Pons (tissue), 1 donor: ENCODE results near the gene UBTD1.
"Not testable (repeated sequence)": the region's sequence is repeated elsewhere in the genome, so short reads cannot be mapped to it uniquely, and the experiment has no call there.

ENCODE experiments used
- DNase-seq: peaks from one replicate; pipeline ENCODE4 v3.0.0-alpha.2; 2016; ENCODE audit warnings: low spot score

Gene UBTD1

GRCh38 chr10:97563337-97563736 lies 64.6 kb downstream of the UBTD1 start:
- DNase-seq = no peak

DNA sequence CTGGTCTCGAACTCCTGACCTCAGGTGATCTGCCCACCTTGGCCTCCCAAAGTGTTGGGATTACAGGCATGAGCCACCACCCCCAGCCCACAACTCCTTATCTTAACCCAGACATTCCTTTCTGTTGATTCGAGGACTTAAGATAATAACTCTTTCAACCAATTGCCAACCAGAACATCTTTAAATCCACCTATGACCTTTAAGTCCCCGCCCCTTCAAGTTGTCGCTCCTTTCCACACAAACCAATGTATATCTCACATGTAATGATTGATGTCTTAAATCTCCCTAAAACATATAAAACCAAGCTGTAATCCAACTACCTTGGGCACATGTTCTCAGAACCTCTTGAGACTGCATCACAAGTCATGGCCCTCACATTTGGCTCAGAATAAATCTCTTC lies 66.1 kb downstream of the UBTD1 start:
- no peak for DNase-seq

- no peak for DNase-seq
These were observed 67.7 kb downstream of the UBTD1 start for GRCh38 chr10:97566336-97566996.

- DNase-seq = no peak
These were observed 69.2 kb downstream of the UBTD1 start for GRCh38 chr10:97567891-97568290.

DNA sequence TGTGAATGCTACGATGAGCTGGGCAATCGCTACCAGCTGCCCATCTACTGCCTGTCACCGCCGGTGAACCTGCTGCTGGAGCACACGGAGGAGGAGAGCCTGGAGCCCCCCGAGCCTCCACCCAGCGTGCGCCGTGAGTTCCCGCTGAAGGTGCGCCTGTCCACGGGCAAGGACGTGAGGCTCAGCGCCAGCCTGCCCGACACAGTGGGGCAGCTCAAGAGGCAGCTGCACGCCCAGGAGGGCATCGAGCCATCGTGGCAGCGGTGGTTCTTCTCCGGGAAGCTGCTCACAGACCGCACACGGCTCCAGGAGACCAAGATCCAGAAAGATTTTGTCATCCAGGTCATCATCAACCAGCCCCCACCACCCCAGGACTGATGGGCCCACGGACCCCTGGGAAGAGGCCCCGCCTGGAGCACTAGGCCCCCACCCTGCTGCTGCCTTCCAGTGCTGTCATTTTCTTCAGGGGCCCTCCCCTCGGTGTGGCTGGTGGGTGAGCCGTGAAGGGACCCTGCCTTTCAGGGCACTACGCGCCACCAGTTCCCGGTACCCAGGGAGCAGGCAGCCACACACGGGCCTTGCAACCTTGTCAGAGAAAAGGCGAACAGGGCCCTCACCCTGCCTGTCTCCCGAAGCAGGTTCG lies 71.5 kb downstream of the UBTD1 start:
- no peak for DNase-seq

DNA sequence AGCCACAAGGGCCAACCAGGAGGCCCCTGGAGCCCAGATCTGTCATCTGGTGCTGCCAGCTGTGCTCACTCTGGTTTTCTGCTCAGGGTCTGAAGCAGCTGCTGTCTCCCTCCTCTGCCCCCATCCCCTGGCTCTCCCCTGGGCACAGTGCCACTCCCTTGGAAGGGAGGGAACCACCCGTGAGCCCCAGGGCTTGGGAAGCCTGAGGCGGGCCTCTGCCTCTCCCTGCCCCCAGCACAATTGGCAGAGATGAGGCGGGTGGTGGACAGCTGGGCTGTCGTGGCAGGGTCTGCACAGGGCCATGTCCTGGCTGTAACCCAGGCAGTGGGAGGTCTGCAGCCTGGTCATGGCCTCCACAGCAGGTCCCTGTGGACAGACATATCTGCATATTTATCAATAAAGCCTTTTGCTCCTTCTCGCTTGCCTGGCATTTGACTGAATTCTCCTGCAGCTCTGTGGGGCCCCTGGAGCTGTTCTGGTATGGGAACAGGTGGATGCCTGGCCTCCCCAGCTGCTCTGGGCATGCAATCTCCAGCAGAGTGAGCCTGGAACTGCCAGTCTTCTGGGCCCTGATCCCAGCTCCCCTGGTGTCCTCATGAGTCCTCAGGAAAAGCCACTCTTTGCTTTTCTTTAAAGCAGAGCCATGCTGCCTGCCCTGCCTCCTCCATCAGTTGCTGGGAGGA lies 72.2 kb downstream of the UBTD1 start:
- DNase-seq = no peak

- no peak for DNase-seq
These were observed 72.9 kb downstream of the UBTD1 start for GRCh38 chr10:97571622-97572021.

GRCh38 chr10:97572214-97572989 lies 73.7 kb downstream of the UBTD1 start, which contains the start of gene ANKRD2:
Gene ANKRD2, plus strand, starts transcription at chr10:97572779. Its CDS starts 10 bp downstream, at chr10:97572789.
- peak; percentile 88 for DNase-seq

DNA sequence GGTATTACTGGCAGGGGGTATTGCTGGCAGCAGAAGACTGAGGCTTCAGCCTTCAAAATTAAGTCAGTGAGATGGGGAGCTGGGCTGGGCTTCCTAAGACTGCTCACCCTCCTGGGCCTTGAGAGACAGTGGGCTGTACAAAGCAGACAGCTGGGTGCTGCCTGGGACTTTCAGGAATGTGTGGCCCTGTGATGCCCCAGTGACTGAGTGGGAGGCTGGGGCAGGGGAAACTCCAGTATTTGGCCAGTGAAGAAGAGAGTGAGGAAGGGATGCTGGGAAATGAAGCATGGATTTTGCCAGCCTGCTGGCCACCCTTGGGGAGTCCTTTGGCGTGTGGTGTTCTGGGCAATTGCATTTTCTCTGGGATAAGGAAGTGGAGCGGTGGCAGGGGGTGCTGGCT lies 74.3 kb downstream of the UBTD1 start:
- DNase-seq = no peak

DNA sequence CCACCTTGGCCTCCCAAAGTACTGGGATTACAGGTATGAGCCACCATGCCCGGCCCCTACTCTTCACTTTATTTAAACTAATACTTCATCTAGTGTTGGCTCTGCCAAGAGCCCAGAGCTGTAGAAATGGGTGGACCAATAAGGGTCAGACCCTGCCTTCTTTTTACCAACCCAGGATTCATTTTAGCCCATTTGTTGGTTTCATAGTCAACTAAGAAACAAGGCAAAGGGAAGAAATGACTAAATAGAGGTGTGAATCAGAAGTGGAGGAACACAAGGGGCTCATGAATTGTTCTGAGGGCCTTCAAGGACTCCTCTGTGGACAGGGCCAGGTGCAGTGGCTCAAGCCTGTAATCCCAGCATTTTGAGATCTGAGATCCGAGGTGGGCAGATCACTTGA lies 74.9 kb downstream of the UBTD1 start:
- no peak for DNase-seq

DNA sequence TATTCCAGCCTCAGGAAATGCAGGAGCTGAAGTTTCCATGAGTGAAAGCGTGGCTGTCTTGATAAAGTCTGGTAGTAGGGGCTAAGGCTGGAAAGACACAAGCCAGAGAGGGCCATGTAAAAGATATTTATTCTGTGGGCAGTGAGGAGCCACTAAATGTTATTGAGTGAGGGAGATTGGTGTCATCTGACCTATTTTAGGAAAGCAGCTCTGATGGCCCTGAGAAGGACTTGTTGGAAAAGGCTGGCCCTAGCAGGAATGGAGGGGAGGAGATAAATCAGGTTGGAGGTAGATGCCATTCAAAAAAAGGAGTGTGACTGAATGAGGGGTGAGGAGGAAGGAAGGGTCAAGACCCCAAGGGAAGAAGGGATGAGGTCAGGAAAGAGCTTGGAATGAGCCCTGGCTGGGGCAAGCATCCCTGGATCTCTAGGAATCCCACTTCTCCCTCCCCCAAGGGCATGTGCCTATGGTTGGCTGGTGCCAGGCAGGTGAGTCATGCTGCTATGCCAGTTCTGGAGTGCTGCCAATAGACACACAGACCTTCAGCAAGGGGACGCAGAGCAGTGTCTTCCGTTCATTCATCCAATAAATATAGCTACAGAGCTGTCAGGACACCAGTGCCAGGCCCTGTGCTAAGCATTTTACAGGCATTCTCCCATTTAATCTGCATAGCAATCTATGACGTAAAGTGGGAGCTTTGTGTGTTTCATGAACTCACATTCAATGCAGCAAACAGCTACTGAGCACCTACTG lies 75.8 kb downstream of the UBTD1 start:
- no peak for DNase-seq

DNA sequence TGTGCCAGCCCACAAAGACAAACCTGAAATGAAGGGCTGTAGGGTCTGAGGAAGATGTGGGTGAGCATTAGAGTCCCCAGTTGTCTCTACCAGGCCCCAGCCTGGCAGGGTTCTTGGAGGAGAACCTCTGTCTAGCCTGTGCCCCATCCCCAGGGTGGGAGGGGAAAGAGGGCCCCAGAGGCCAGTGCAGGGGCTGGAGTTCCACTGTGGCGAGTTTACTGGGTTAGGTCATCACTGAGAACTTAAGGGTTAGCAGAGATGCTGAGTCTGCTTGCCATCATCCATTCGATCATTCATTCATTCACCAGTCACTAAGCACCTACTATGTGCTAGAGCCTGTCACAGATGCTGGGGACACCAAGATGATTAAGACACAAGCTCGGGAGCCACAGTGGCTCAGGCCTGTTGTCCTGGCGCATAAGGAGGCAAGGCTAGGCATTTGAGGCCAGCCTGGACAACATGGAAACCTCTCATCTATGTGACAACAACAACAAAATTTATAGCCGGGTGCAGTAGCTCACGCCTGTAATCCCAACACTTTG lies 76.5 kb downstream of the UBTD1 start:
- DNase-seq = no peak

DNA sequence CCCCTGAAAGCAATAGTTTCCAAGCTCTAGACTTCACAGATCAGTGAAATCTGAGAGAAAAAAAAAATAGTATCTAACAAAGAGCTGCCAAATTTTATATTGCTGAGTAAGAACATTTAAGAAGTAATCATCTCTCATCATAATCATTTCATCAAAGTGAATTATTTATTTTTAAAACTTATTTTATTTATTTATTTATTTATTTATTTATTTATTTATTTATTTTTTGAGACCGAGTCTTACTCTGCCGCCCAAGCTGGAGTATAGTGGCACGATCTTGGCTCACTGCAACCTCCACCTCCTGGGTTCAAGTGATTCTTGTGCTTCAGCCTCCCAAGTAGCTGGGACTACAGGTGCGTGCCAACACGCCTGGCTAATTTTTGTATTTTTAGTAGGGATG lies 77.8 kb downstream of the UBTD1 start:
- DNase-seq = not testable (repeated sequence)

- DNase-seq = no peak
These were observed 79.0 kb downstream of the UBTD1 start for GRCh38 chr10:97577701-97578100.

GRCh38 chr10:97578171-97578844 lies 79.6 kb downstream of the UBTD1 start:
- DNase-seq = no peak

GRCh38 chr10:97580421-97581367 lies 82.0 kb downstream of the UBTD1 start:
- no peak for DNase-seq

DNA sequence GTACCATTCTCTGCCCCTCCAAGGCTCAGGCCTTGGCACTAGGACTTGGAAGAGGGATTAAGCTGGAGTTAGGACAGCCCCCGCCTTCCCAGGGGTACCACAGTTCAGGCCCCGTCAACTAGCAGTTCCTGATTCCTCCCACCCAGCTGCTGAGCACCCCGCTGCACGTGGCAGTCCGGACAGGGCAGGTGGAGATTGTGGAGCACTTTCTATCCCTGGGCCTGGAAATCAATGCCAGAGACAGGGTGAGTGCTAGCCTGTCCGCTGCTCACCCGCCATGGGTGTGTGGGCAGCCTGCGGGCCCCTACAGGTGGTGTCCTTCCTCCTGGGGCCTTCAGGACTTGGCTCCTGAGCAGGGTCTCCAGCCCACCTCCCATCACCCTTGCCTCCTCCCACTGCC lies 83.4 kb downstream of the UBTD1 start:
- no peak for DNase-seq

DNA sequence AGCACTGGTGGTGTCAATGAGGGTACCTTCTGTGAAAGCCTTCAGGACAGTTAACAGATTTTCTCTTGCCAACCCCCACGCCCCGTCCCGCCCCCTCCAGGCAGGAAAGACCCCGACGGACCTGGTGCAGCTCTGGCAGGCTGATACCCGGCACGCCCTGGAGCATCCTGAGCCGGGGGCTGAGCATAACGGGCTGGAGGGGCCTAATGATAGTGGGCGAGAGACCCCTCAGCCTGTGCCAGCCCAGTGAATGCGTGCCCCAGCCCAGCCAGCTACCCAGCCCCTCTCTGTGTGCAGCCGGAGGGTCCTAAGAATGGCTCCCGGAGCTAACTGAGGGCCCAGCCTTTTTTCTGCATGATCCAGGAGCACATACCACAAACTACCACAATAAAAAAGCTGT lies 84.8 kb downstream of the UBTD1 start:
- DNase-seq = no peak

DNA sequence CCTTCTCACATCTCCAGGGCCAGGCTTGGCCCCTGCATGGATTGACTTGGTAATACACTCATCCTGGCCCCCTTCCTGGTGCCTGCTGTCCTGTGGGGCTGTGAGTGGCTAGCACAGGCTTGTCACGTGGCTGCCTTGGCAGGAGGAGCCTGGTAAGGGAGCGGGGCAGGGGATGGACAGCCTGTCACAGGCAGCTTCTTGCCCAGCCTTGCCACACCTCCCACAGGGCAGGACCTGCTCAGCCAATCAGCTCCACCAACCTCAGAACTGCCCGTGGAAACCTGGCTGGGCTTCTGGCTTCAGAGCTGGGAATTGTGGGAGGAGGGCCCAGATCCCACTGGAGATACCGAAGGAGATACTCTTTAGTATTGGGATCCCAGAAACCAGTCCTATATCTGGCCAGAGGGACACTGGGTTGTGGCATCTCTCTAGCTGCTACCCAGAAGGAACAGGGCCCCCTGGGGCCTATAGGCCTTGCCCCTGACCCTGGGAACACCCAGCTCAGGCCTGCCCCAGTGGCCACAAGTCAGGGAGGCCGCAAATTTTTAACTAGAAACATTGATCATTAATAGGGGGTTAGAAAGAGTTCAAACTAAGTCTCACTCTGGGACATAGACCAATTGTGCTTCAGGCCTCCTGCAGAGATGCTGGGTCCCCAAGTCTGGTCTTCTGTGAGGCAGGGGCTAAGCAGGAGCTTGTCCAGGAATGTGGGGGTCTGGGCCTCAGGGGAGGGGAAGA lies 85.5 kb downstream of the UBTD1 start, which contains the start of gene HOGA1:
HOGA1 (plus strand) TSS at position 330 of the 738 bp plus-strand sequence; CDS start at position 645, 315 bp downstream.
- DNase-seq = peak; percentile 97
